Heart right ventricle (tissue), 16 donors: ENCODE measurements around the gene SLC25A47. TPM values are rescaled to one million over a fixed set of nuclear protein-coding genes. Genes with fewer than 3 reads are reported as not detected.

ENCODE experiments used
- ATAC-seq, 8 donors: fragments of 200-7000 bp; cut with Tn5 transposase; one replicate each; pipeline ENCODE4 v1.9.1; 2020; ENCODE audit warnings: mild to moderate bottlenecking in 8 of 8, moderate library complexity in 8 of 8, moderate number of reproducible peaks in 1 of 8
- DNase-seq, 2 donors: peaks; one replicate each; pipeline ENCODE4 v3.0.0-alpha.2; 2020
- H3K27ac ChIP-seq, 10 donors: fragments of 200-600 bp; sonication (generic) in 2 of 10; one replicate each; pipeline versions ENCODE4 v1.5.0 to v1.8.0; 2020 to 2022; ENCODE audit warnings: mild to moderate bottlenecking in 3 of 10
- H3K27me3 ChIP-seq, 7 donors: fragments of 200-600 bp; one replicate each; pipeline ENCODE4 v1.8.0; 2021 to 2022; ENCODE audit warnings: mild to moderate bottlenecking in 2 of 7
- H3K36me3 ChIP-seq, 9 donors: fragments of 200-600 bp; sonication (generic) in 1 of 9; one replicate each; pipeline versions ENCODE4 v1.5.0 to v1.8.0; 2020 to 2022; ENCODE audit warnings: mild to moderate bottlenecking in 2 of 9
- H3K4me1 ChIP-seq, 9 donors: fragments of 200-600 bp; sonication (generic) in 1 of 9; one replicate each; pipeline versions ENCODE4 v1.5.0 to v1.8.0; 2020 to 2022; ENCODE audit warnings: mild to moderate bottlenecking in 4 of 9
- H3K4me3 ChIP-seq, 10 donors: fragments of 200-600 bp; sonication (generic) in 2 of 10; one replicate each; pipeline versions ENCODE4 v1.5.0 to v1.8.0; 2020 to 2022; ENCODE audit warnings: mild to moderate bottlenecking in 7 of 10, moderate library complexity in 2 of 10
- H3K9me3 ChIP-seq, 11 donors: fragments of 200-600 bp in 10 of 11; sonication (generic) in 2 of 11; one replicate each; pipeline versions ENCODE4 v1.5.0 to v1.8.0; 2013 to 2022; ENCODE audit warnings: mild to moderate bottlenecking in 2 of 11, control low read depth in 1 of 11, moderate library complexity in 1 of 11
- whole genome bisulfite sequencing, 2 donors: extraction: QIAGEN DNeasy Blood & Tissue Kit; methylation state at CpG; one replicate each; pipeline ENCODE4 v1.1.7; 2013; ENCODE audit warnings: inconsistent platforms in 1 of 2; 5-methylcytosine and 5-hydroxymethylcytosine counted together
- intact Hi-C, 10 donors: fragments of 100-400 bp; cut with DNase I; formaldehyde crosslinking; loops; one replicate each; pipeline versions ENCODE4 v1.11.1 to v1.14.2; 2022
- polyA plus RNA-seq, 2 donors: library from polyadenylated mRNA; stranded (reverse); fragments of 200-250 nt; gene quantifications; one replicate each; pipeline ENCODE4 v1.2.3, GENCODE V29; 2013
- total RNA-seq, 10 donors: library from RNA; stranded (reverse); fragmentation: NEBNext Ultra II Directional in 3 of 10; extraction: Animal tissue kit (Norgen Biotek cat#: 25700) in 3 of 10; gene quantifications; one replicate each; pipeline versions ENCODE4 v1.2.1 to v1.2.4, GENCODE V29; 2021 to 2023
- TF ChIP-seq, protein P1 (sequence below), 9 donors: fragments of 200-600 bp; sonication (generic) in 2 of 9; IDR thresholded peaks; one replicate each; pipeline versions ENCODE4 v1.5.0 to v1.8.0; 2021 to 2022; ENCODE audit warnings: antibody characterized with exemption in 9 of 9, mild to moderate bottlenecking in 5 of 9, moderate library complexity in 1 of 9
- donor health status: Arrhythmogenic right ventricular cardiomyopathy.
- donor health status: ischemic (EF 13 %, LVEDD 7.1; RV severe dilation, severe dysfunction).
- donor health status: healthy with polysubstance abuse.
- donor health status: DM: no; HTN: yes; CAD: no.
- donor health status: DM: no; HTN: no; CAD: no.
- donor health status: ischemic (EF 25% LVEDD 6.9; RV normal size, moderate dysfunction).
- donor health status: ischemic (EF 25% LVEDD 5.7; RV mildly dilated, moderate dysfunction).
- donor health status: healthy.
- donor health status: DM: yes; HTN: yes; CAD: no.
- donor health status: Ischemic cardiomyopathy.
- donor health status: ischemic (EF 35%, LVEDD 5.7; RV mildly dilated, moderate dysfunction).
- donor health status: nonischemic (EF 11% LVEDD 7.7; RV severe dilation, severe dysfunction).
- donor health status: DM: yes; HTN: yes; CAD: no.
- donor health status: PGD.
- donor health status: ischemic (EF 29% LVEDD 5.4; RV normal size, mild dysfunction).
- donor health status: nonischemic (EF 23%, LVEDD 6.1; RV moderate dilation, normal function).

The SLC25A47 gene
- total and polyA plus RNA-seq, 12 donors, result not detected

DNA sequence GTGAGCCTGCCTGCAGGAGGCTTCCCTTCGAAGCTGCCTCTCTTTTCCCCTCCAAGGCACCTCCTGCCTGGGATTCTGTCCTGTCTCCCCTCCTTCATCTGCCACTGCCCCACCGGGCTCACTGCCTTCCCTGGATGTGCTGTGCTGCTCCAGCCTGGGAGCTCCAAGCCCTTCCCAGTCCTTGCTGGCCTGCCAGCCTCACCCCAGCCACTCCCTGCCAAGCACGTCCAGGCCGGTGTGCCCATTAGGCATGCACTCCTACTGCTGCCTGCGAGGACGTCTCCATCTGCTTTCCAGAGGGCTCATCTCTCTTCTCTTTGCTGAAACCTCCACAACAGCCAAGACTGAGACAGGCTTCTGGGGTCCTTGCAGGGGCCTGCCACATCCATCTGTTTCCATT lies 8.4 kb upstream of the SLC25A47 start:
- H3K27me3 ChIP-seq, result no peaks in the 10 kb centered on the region
- intact Hi-C loops, result no loop called here
- DNase-seq (no peak), ATAC-seq (no peak)
- H3K27ac ChIP-seq, result no peak overlapping the region
- WGBS, 2 donors, result 92 to 94% methylated on average over 6 of the region's 6 CpGs
- H3K4me1 ChIP-seq, result peaks cover 0 to 30% (median 20%) of the 10 kb centered on the region in 9 donors
- TF ChIP-seq, protein P1, sequence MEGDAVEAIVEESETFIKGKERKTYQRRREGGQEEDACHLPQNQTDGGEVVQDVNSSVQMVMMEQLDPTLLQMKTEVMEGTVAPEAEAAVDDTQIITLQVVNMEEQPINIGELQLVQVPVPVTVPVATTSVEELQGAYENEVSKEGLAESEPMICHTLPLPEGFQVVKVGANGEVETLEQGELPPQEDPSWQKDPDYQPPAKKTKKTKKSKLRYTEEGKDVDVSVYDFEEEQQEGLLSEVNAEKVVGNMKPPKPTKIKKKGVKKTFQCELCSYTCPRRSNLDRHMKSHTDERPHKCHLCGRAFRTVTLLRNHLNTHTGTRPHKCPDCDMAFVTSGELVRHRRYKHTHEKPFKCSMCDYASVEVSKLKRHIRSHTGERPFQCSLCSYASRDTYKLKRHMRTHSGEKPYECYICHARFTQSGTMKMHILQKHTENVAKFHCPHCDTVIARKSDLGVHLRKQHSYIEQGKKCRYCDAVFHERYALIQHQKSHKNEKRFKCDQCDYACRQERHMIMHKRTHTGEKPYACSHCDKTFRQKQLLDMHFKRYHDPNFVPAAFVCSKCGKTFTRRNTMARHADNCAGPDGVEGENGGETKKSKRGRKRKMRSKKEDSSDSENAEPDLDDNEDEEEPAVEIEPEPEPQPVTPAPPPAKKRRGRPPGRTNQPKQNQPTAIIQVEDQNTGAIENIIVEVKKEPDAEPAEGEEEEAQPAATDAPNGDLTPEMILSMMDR (IDR thresholded peaks at IDR 0.05), result no peak
- no peaks in the 10 kb centered on the region for H3K36me3 ChIP-seq
- H3K4me3 ChIP-seq, result no peak overlapping the region
- no peaks in the 10 kb centered on the region for H3K9me3 ChIP-seq

GRCh38 chr14:100317389-100317788 lies 5.8 kb upstream of the SLC25A47 start:
- H3K27me3 ChIP-seq, result no peaks in the 10 kb centered on the region
- peaks cover 0 to 29% (median 17%) of the 10 kb centered on the region in 9 donors for H3K4me1 ChIP-seq
- DNase-seq (no peak), ATAC-seq (no peak)
- TF ChIP-seq, protein P1 (IDR thresholded peaks at IDR 0.05), result no peak
- H3K4me3 ChIP-seq, result peak overlapping the region in 3 of 10 donors; percentile 48 to 53 (median 52)
- no peaks in the 10 kb centered on the region for H3K36me3 ChIP-seq
- H3K9me3 ChIP-seq, result no peaks in the 10 kb centered on the region
- intact Hi-C loops, result no loop called here
- H3K27ac ChIP-seq, result peak overlapping the region in 5 of 10 donors; percentile 42 to 62 (median 54)
- WGBS, 2 donors, result 90 to 93% methylated on average over 6 of the region's 6 CpGs

GRCh38 chr14:100317912-100318808 lies 5.0 kb upstream of the SLC25A47 start:
- peak overlapping the region in 9 of 10 donors; percentile 4 to 53 (median 45) for H3K4me3 ChIP-seq
- H3K9me3 ChIP-seq, result no peaks in the 10 kb centered on the region
- H3K27ac ChIP-seq, result peak overlapping the region in 7 of 10 donors; percentile 34 to 62 (median 52)
- no peaks in the 10 kb centered on the region for H3K36me3 ChIP-seq
- TF ChIP-seq, protein P1 (IDR thresholded peaks at IDR 0.05), result peak; percentile 72 to 95 (median 90)
- intact Hi-C loops, result no loop called here
- ATAC-seq (peak; percentile 86 to 93 (median 91)), DNase-seq (peak; percentile 76 to 83)
- H3K27me3 ChIP-seq, result no peaks in the 10 kb centered on the region
- WGBS, 2 donors, result 27 to 30% methylated on average over 40 of the region's 40 CpGs
- H3K4me1 ChIP-seq, result peaks cover 0 to 22% (median 12%) of the 10 kb centered on the region in 9 donors

- WGBS, 2 donors, result 94% methylated on average over 12 of the region's 12 CpGs
- no peak for ATAC-seq
Measured at GRCh38 chr14:100320157-100320856, 2.8 kb upstream of the SLC25A47 start.

More at GRCh38 chr14:100320157-100320856, 2.8 kb upstream of the SLC25A47 start:
- Histone ChIP-seq H3K9me3 (no peaks in the 10 kb centered on the region), H3K27ac (no peak overlapping the region), H3K4me1 (peaks cover 0 to 16% (median 6%) of the 10 kb centered on the region in 9 donors), H3K27me3 (no peaks in the 10 kb centered on the region), H3K36me3 (no peaks in the 10 kb centered on the region), H3K4me3 (no peak overlapping the region)
- intact Hi-C loops, result no loop called here
- TF ChIP-seq, protein P1 (IDR thresholded peaks at IDR 0.05), result no peak
- no peak for DNase-seq
